ENCODE results near the gene C3. TPM values are rescaled to one million over a fixed set of nuclear protein-coding genes. Genes with fewer than 3 reads are reported as not detected.

Gene C3
- total and polyA plus RNA-seq, 2 of the 13 experiments (the other 11 are each of a cell fraction or from before 2014, with no cell fraction given): 1,455 to 6,272 TPM

GRCh38 chr19:6674868-6675305 lies 45.6 kb downstream of the C3 start:
- CTCF ChIA-PET (ENCODE audit: low intra/inter-chr PET ratio, low total read pairs): no interaction called here
- H3K79me2 ChIP-seq (ENCODE audit: insufficient read depth, low read length): no peaks in the 10 kb centered on the region
- intact Hi-C loops (cut with micrococcal nuclease; ENCODE audit: unreplicated experiment) (no loop called here), in situ Hi-C loops (cut with HindIII; ENCODE audit: extremely low pct_ligation_motif_present, low pct_unique_long_range_greater_than_20kb) (no loop called here)
- H3K36me3 ChIP-seq (replicated peaks in 1 of 2; ENCODE audit: control insufficient read depth in 1 of 2, insufficient read depth in 2 of 2, low read length in 2 of 2): peaks cover 31 to 52% of the 10 kb centered on the region in 2 experiments
- no peak overlapping the region for H3K4me2 ChIP-seq (ENCODE audit: low read depth, low read length)
- DNase-seq (ENCODE audit: low spot score): no peak
- no peak overlapping the region for H3K4me3 ChIP-seq (replicated peaks in 1 of 3; ENCODE audit: insufficient read depth in 1 of 3, low read depth in 2 of 3, low read length in 3 of 3)
- ATAC-seq: no peak
- peaks cover 56% of the 10 kb centered on the region for H4K20me1 ChIP-seq (ENCODE audit: insufficient read depth, low read length)
- no peak for FAIRE-seq
- no TSS peak for BruUV-seq (replicated peaks)
- no peak overlapping the region for H3K9ac ChIP-seq (ENCODE audit: insufficient read depth, low read depth, low read length)
- WGBS (ENCODE audit: low lambda C conversion rate): 99% methylated on average over 8 of the region's 8 CpGs
- no peak overlapping the region for H2AFZ ChIP-seq (ENCODE audit: low read length)
- no peaks in the 10 kb centered on the region; a peak in 1 of 5 replicates for H3K27me3 ChIP-seq (ENCODE audit: control insufficient read depth in 1 of 2, insufficient read depth in 2 of 2, low read length in 2 of 2)
- no peaks in the 10 kb centered on the region for H3K9me3 ChIP-seq (ENCODE audit: low read length)
- no peaks in the 10 kb centered on the region for H3K4me1 ChIP-seq (ENCODE audit: insufficient read depth, low read length)
- H3K27ac ChIP-seq (ENCODE audit: extremely low read length, insufficient read depth, low read length): no peak overlapping the region
- POLR2A ChIA-PET: interaction anchor here (1.3 kb wide), 1 partner anchor 56 kb away, joined by 3 read pairs; no protein-coding TSS in a partner anchor
- TF ChIP-seq RBFOX2 (IDR thresholded peaks at IDR 0.05; ENCODE audit: low read depth, low read length) (peak; percentile 34; the same call in 1 of the 2 replicates), POLR2A (IDR thresholded peaks at IDR 0.05; ENCODE audit: insufficient read depth in 1 of 2, low read depth in 2 of 2, low read length in 2 of 2) (peak in 1 of 2 experiments; percentile 9; a peak in 2 of 4 replicates), NBN (conservative IDR thresholded peaks at IDR 0.05) (no peak), ZNF790 (CRISPR knock-in tag; IDR thresholded peaks at IDR 0.05; ENCODE audit: borderline replicate concordance) (no peak), ZFP41 (CRISPR knock-in tag; IDR thresholded peaks at IDR 0.05; ENCODE audit: borderline replicate concordance) (no peak), MAFF (IDR thresholded peaks at IDR 0.05; ENCODE audit: low read depth, low read length) (peak; percentile 54), MIXL1 (CRISPR knock-in tag; IDR thresholded peaks at IDR 0.05) (no peak), ZNF598 (CRISPR knock-in tag; IDR thresholded peaks at IDR 0.05; ENCODE audit: borderline replicate concordance) (no peak), SYNCRIP (IDR thresholded peaks at IDR 0.05; ENCODE audit: insufficient read depth, low read depth, low read length) (no peak), ZNF232 (CRISPR knock-in tag; IDR thresholded peaks at IDR 0.05; ENCODE audit: borderline replicate concordance) (no peak), ZNF773 (CRISPR knock-in tag; IDR thresholded peaks at IDR 0.05; ENCODE audit: borderline replicate concordance) (no peak), CBX5 (CRISPR knock-in tag; IDR thresholded peaks at IDR 0.05; ENCODE audit: borderline replicate concordance) (no peak), ZNF260 (CRISPR knock-in tag; IDR thresholded peaks at IDR 0.05; ENCODE audit: borderline replicate concordance, low read depth) (no peak), HNRNPL (IDR thresholded peaks at IDR 0.05; ENCODE audit: low read depth, low read length) (no peak), RNF2 (conservative IDR thresholded peaks at IDR 0.05; ENCODE audit: low read depth) (no peak), AGO2 (optimal IDR thresholded peaks at IDR 0.05; ENCODE audit: low read depth, low read length) (peak; percentile 98), MEF2D (CRISPR knock-in tag; IDR thresholded peaks at IDR 0.05) (no peak)
- TF ChIP-seq, protein P1, sequence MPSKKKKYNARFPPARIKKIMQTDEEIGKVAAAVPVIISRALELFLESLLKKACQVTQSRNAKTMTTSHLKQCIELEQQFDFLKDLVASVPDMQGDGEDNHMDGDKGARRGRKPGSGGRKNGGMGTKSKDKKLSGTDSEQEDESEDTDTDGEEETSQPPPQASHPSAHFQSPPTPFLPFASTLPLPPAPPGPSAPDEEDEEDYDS (CRISPR knock-in tag; IDR thresholded peaks at IDR 0.05): no peak
- TF ChIP-seq, protein P2, sequence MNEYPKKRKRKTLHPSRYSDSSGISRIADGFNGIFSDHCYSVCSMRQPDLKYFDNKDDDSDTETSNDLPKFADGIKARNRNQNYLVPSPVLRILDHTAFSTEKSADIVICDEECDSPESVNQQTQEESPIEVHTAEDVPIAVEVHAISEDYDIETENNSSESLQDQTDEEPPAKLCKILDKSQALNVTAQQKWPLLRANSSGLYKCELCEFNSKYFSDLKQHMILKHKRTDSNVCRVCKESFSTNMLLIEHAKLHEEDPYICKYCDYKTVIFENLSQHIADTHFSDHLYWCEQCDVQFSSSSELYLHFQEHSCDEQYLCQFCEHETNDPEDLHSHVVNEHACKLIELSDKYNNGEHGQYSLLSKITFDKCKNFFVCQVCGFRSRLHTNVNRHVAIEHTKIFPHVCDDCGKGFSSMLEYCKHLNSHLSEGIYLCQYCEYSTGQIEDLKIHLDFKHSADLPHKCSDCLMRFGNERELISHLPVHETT (CRISPR knock-in tag; conservative IDR thresholded peaks at IDR 0.05): no peak
- TF ChIP-seq, protein P3, sequence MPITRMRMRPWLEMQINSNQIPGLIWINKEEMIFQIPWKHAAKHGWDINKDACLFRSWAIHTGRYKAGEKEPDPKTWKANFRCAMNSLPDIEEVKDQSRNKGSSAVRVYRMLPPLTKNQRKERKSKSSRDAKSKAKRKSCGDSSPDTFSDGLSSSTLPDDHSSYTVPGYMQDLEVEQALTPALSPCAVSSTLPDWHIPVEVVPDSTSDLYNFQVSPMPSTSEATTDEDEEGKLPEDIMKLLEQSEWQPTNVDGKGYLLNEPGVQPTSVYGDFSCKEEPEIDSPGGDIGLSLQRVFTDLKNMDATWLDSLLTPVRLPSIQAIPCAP (CRISPR knock-in tag; IDR thresholded peaks at IDR 0.05; ENCODE audit: low read depth): no peak
- TF ChIP-seq, protein P4, sequence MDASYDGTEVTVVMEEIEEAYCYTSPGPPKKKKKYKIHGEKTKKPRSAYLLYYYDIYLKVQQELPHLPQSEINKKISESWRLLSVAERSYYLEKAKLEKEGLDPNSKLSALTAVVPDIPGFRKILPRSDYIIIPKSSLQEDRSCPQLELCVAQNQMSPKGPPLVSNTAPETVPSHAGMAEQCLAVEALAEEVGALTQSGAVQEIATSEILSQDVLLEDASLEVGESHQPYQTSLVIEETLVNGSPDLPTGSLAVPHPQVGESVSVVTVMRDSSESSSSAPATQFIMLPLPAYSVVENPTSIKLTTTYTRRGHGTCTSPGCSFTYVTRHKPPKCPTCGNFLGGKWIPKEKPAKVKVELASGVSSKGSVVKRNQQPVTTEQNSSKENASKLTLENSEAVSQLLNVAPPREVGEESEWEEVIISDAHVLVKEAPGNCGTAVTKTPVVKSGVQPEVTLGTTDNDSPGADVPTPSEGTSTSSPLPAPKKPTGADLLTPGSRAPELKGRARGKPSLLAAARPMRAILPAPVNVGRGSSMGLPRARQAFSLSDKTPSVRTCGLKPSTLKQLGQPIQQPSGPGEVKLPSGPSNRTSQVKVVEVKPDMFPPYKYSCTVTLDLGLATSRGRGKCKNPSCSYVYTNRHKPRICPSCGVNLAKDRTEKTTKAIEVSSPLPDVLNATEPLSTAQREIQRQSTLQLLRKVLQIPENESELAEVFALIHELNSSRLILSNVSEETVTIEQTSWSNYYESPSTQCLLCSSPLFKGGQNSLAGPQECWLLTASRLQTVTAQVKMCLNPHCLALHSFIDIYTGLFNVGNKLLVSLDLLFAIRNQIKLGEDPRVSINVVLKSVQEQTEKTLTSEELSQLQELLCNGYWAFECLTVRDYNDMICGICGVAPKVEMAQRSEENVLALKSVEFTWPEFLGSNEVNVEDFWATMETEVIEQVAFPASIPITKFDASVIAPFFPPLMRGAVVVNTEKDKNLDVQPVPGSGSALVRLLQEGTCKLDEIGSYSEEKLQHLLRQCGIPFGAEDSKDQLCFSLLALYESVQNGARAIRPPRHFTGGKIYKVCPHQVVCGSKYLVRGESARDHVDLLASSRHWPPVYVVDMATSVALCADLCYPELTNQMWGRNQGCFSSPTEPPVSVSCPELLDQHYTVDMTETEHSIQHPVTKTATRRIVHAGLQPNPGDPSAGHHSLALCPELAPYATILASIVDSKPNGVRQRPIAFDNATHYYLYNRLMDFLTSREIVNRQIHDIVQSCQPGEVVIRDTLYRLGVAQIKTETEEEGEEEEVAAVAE (CRISPR knock-in tag; IDR thresholded peaks at IDR 0.05; ENCODE audit: borderline replicate concordance): no peak
